ENCODE data around the gene PRKCQ.
"Not testable (repeated sequence)": the region's sequence is repeated elsewhere in the genome, so short reads cannot be mapped to it uniquely, and the experiment has no call there.

Gene PRKCQ

GRCh38 chr10:6492896-6493295 lies 87.2 kb downstream of the PRKCQ start:
- DNase-seq (ENCODE audit: low read depth, low spot score), result no peak

- no peak for DNase-seq (ENCODE audit: low read depth, low spot score)
Measured at GRCh38 chr10:6491841-6492609, 88.1 kb downstream of the PRKCQ start.

GRCh38 chr10:6490614-6491013 lies 89.5 kb downstream of the PRKCQ start:
- DNase-seq (ENCODE audit: low read depth, low spot score), result no peak

DNA sequence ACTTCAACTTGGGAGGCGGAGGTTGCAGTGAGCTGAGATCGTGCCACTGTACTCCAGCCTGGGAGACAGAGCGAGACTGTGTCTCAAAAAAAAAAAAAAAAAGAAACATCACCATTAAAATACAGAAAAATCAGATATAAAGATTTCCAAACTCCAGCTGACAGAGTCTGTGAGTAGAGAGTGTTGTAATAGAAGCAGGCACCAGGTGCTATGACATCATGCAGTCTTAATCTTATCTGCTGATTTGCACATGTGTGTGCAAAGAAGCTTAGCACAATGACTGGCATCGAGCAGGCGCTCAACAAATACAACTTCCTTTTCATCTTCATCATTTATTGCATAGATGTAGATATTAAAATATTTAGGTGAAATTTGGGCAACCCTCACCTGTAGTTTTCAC lies 92.2 kb downstream of the PRKCQ start:
- DNase-seq (ENCODE audit: low read depth, low spot score), result no peak

GRCh38 chr10:6486309-6486708 lies 93.8 kb downstream of the PRKCQ start:
- DNase-seq (ENCODE audit: low read depth, low spot score), result no peak

GRCh38 chr10:6482737-6483357 lies 97.2 kb downstream of the PRKCQ start:
- DNase-seq (ENCODE audit: low read depth, low spot score), result no peak

DNA sequence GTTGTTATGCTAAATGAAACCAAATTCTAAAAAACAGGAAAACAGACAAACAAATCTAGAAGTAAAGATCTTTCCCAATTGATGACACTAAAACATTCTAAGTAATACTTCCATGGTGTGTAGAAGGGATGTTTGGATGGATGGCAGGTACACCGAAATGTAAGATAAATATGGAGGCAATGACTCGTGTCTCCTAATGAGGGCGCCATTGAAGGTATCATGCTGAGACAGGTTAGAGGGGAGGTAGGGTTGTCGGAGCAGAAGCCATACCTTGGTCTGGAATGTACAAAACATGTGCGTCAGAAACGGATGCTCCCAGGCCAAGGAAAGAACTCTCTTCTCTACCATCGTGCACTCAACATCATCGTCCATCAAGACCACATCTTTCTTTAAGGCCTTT lies 101.4 kb downstream of the PRKCQ start:
- DNase-seq (ENCODE audit: low read depth, low spot score), result no peak

GRCh38 chr10:6476989-6477388 lies 103.1 kb downstream of the PRKCQ start:
- no peak for DNase-seq (ENCODE audit: low read depth, low spot score)

DNA sequence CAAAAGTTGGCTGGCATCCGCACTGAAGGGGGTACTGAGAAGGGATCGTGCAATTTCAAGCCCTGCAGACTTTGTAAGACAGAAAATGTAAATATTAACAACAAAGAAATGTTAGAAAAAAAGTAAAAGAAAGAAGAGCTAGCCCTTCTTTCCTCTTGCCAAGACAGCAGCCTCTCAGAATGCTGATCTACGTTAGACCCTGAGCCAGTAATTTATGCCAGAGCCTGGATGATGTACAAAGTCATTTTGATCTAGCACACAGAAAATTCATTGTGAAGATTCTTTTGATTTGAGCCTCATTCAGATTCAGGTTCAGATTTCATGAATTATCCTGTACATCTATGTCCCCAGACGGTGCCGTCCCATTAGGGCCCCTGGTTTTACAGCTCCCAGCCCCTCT lies 105.2 kb downstream of the PRKCQ start:
- DNase-seq (ENCODE audit: low read depth, low spot score), result no peak

DNA sequence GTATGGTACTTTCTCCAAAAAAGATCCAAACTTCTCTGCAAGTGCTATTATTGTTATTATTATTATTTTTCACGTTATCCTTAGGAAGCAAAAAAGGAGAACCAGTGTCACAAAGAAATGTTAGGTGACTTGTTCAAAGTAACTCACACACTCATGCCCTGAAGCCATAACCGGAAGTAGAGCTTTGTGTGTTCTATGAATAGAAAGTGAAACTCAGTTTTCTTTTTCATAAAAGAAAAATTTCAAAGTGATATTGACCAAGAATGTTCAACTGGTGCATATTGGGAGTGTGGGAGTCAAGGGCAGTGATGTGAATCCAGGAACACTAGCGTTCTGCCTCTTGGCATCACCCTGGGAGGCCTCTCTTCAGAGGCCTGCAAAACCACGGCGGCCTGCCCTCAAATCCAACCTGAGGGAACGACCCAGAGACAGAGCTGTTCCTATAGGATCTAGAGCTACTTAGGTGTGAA lies 106.1 kb downstream of the PRKCQ start:
- DNase-seq (ENCODE audit: low read depth, low spot score), result no peak

GRCh38 chr10:6473430-6473829 lies 106.6 kb downstream of the PRKCQ start:
- no peak for DNase-seq (ENCODE audit: low read depth, low spot score)

GRCh38 chr10:6472710-6473005 lies 107.4 kb downstream of the PRKCQ start:
- not testable (repeated sequence) for DNase-seq (ENCODE audit: low read depth, low spot score)

DNA sequence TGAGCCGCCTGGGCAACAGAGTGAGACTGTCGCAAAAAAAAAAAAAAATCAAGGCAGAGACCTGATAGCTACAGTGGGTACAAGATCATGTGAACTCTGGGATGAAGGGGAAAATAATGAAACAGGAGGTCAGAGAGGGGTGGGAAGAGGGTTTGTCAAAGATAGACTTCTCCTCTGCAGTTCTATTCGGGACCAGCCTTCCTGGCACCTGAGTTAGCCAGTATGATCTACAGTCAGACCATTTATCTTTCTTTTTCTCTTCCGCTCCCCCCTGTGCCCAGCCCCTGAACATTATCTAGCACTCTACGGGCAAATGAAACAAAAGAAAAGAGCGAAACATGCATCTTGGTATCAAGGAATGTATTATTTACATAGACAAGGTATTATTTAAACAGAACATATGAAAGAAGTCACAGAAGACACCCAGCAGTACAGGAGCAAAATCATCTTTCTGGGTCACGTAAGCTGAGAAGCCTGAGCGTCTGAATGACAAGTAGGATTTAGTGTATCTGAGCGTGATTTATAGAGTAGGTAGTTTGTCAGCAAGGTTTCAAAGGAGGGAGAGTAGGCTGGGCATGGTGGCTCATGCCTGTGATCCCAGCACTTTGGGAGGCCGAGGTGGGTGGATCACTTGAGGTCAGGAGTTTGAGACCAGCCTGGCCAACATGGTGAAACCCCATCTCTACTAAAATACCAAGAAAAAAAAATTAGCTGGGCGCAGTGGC lies 109.0 kb downstream of the PRKCQ start:
- no peak for DNase-seq (ENCODE audit: low read depth, low spot score)

DNA sequence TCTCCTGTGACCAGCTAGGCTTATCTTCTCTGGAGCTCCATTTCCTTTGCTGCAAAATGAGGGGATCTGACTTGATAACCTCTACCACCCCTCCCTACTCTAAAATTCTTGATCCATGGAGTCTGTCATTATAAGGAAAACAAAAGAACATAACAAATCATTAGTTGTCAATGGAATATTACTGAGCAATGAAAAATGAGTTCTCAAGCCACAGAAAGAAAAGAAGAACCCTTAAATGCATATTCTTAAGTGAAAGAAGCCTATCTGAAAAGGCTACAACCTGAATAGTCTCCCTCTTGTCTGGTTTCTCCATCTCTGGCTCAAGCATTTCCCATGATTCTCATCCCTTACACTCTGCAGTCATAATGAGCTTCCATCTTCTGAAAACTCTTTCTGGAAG lies 110.4 kb downstream of the PRKCQ start:
- no peak for DNase-seq (ENCODE audit: low read depth, low spot score)

DNA sequence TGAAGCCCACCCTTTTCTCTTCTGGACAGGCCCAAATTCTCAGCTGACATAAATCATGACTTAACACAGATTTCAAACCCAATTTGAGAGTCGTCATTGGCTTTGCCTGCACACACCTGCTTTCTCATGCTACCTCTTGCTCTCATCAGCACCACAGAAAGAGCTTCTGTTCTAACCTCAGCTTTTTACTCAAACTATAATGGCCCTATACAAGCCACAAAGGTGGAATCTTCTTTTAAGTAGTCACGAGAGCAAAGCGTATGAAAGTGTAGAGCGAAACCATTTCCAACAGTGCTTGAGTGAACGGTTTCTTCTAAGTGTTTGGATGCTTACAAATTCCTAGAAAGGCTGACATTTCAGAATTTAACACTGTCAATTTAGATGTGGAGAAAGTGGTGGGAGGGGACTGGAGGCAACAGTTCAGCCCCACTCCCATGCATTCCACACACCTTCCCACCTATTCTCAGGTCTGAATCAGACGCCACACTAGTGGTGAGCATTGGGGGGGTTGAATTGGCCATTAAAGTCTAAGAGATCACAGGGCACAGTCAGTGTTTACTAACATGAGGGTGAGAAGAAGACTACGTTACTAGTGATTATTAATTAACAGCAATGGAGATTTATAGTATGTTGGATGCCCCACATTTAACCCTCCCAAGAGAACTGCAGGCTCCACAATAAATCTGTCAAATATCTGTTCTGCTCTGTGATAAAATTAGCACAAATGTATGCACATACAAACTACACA lies 114.0 kb downstream of the PRKCQ start:
- DNase-seq (ENCODE audit: low read depth, low spot score), result no peak

GRCh38 chr10:6465437-6465836 lies 114.6 kb downstream of the PRKCQ start:
- DNase-seq (ENCODE audit: low read depth, low spot score), result no peak

DNA sequence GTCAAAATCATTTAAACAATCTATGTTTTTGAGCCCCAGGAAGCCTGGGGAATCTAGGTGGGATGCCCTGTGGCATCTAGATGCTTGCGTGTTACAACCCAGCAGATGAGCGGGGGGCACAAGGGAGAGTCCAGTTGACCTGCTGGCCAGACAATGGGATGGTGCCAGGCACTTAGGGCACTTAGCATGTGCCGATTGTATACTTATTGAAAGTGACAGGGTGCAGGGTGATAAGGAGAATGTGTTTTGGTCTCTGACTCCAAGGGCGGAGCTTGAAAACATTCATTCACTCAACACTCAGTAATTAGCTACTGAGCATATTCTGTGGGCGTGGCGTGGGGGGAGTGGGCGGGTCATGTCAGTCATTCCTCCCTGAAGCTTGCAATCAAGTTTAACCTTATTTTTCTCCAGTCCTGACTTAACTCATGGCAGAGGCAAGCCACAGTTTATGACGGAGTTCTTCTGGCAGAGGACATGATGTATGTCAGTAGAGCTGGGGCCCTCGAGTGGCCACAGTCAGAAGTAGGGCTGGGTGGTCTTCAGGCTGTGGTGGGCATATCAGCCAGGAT lies 115.1 kb downstream of the PRKCQ start:
- no peak for DNase-seq (ENCODE audit: low read depth, low spot score)

DNA sequence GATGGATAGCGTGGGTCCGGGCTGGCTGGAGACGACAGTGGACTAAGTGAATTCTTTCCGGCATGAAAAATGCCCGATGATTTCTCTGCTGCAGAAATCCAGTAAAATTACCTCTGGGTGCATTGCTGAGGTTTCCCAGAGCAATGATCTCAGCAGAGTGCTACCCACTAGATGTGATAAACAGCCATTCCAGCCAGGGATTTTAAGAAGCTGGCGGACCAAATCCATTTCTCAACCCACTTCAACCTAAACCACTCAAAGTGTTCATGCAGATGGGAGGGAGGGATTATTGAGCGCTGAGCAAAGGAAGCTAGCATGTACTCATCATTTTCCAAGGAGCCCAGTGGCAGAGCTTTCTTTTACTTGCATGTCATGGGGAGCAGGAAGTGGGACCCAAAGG lies 116.7 kb downstream of the PRKCQ start:
- DNase-seq (ENCODE audit: low read depth, low spot score), result no peak

DNA sequence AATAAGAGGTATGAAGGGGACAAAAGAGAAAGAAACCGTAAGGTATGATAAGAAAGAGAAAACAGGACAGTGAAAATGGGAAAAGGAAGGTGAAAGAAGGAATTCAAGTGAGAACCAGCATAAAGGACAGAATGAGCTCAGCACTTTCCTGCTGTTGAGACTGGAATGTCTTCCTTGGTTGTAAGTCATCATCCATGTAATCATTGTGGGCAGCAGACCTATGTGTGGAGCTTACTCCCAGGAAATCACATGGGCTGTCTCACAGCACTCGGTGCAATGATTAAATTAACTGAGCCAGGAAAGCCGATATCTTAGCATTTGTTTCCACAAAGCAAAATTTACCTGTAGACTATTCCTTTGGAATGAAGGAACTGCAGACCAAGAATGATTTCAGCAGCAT lies 118.1 kb downstream of the PRKCQ start:
- DNase-seq (ENCODE audit: low read depth, low spot score), result no peak

DNA sequence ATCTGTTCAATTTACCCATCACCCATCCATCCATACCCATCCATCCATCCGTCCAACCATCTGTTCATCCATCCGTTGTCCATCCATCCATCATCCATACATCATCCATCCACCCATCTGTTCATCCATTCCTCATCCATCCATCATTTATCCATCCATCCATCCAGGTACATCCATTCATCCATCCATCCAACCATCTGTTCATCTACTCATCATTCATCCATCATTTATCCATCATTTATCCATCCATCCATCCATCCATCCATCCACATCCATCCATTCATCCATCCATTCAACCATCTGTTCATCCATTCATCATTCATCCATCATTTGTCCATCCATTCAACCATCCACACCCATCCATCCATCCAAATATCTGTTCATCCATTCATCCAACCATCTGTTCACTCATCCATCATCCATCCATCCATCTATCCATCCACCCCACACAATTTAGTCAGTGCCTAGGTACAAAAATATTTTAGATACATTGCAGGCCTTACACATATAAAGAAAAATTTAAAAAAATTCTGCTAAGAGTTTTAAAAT lies 119.1 kb downstream of the PRKCQ start:
- no peak for DNase-seq (ENCODE audit: low read depth, low spot score)

DNA sequence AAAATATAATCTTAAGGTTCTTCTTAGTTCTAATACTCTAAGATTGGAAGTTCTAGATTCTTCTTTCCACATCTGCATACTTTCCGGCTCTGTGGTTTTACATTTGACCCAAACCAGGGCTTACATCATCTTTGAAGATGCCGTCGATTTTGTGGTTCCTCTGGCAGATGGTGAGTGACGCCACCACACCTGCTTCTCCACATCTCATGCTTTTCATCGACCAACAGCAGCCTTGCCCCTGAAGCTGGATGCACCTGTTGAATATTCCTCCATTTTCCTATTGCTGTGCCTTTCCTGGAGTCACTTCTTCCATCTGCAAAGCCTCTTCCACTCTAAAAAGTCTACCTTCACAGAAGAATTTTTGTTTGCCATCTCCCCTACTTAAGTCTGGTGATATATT lies 121.3 kb downstream of the PRKCQ start:
- DNase-seq (ENCODE audit: low read depth, low spot score), result no peak

- no peak for DNase-seq (ENCODE audit: low read depth, low spot score)
Measured at GRCh38 chr10:6457376-6457775, 122.7 kb downstream of the PRKCQ start.
